Stimulated activated CD4-positive, alpha-beta T cell treated with anti-CD3 and anti-CD28 coated beads, Interleukin-1b, Interleukin-23, amount 100 ng/mL, for 1 hour (primary cell): Measurements from ENCODE around the gene TSPAN33.

Source experiments
- DNase-seq, 2 donors: peaks; one replicate each; pipeline ENCODE4 v3.0.0-alpha.2; 2020; ENCODE audit warnings: low read depth in 2 of 2

TSPAN33 gene

GRCh38 chr7:129134356-129134987, 10.0 kb upstream of the TSPAN33 start:
- no peak for DNase-seq

DNA sequence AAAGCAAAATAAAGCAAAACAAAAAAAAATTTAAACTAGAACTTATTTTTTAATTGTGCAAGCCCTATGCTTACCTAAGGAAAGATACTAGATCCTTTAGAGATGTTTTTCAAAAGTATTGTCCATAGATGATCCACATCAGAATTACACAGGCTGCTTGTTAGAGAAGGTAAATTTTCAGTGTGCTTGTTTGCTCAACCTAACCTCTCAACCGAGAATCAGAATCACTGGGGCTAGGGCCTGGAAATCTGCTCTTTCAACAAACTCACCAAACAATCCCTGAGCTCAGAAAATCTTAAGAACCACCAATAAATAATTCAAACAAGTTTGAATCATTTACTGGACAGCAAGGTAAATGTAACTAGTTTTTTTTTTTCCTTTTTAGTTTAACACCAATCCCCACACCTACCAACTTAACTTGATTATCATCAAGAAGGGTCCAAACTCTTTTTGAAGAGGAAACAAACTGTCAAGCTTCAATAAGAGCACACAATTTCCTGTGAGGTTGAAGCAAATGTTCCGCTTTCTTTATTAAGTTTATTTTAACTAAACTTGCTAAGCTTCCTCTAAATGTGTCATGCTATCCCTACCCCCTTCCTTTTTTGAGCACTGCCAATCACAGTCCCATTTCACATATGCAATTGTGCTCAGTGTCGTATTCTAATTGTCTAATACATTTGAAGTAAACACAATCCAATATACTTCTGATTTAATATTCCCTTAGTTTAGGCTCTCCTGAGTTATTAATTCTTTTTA, 7.4 kb upstream of the TSPAN33 start:
- no peak for DNase-seq

GRCh38 chr7:129143724-129144094, 798 bp upstream of the TSPAN33 start:
- DNase-seq: no peak

DNA sequence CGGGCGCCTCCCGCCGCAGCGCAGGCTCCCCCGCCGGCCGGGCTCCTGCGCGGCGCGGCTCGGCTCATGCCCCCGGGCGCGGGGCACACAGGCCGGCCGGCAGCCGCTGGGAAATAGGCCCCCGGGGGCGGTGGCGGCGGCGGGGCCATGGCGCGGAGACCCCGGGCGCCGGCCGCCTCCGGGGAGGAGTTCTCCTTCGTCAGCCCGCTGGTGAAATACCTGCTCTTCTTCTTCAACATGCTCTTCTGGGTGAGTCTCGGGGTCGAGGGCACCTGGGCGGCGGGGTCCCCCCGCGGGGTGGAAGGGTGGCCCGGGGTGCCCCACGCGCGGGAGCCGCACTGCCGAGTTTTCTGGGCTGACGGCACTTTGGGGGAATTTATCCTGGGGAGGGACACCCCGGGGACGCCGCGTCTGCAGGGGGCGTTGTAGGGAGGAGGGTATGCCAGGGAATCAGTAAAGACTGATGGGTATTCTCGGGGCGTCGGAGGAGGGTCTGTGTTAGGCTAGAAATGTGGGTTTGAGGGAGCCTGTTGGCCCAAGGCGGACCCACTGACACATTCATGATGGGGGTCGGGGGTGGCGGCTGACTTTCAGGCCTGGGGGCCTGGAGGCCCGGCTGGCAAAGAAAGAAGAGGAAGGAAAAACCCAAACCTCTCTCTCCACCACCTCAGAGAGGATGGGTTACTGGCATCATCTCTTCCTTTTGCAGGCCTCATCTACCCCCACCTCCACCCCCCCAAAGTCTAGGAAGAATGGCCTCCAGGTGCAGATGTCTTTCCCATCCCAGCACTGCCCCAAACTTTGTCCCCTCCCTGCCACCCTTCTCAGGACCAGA, 544 bp downstream of the TSPAN33 start:
- DNase-seq: no peak

DNA sequence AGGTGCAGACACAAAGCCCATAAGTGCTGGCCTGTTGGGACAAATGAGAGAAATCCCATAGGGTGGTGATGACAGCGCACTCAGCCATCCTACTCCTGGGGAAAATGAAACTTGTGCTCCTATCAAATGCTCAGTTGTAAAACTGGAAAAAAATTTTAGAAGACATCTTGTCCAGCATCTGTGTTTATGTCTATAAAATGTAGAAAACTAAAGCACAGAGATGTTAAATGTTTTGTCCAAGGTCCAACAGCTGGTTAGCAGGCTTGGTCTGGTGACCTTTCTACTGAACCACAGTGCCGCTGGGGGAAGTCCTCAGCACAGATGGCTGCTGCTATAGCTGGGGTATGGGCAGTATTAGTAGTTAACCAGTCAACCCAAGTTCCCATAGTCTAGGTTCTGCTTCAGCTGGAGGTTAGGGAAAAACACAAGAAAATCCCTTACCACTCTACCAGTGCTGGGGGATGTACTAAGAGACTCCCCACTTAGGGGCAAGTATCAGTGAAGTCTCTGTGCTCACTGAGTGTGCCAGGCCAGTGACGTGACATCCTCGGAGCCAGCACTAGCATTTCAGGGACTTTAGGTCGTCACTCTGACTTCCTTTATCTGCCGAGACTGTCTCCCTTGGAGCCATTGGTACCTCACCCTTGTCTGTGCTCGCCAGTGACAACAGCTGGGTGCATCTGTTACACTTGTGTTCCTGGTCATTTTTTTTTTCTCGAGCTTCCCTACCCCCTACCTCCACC, 1.9 kb downstream of the TSPAN33 start:
- DNase-seq: no peak

DNA sequence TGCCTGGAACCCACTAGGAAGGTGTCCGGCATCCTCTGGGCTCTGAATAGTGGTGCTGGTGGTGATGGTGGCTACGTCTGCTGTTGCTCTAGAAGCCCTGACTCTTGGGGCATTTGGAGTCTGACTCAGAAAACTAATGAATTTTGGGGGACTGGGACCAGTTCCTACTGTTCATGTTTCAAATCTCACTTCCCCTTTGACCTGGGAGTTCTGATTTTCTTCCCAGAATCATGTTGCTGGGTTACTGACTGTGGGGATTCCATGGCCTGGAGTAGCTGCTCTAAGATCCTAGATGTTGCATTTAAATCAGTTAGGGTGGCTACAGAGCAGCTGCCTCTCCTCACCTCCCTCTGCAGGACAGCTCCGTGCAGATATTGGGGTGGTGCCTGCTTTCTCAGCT, 3.2 kb downstream of the TSPAN33 start:
- no peak for DNase-seq

DNA sequence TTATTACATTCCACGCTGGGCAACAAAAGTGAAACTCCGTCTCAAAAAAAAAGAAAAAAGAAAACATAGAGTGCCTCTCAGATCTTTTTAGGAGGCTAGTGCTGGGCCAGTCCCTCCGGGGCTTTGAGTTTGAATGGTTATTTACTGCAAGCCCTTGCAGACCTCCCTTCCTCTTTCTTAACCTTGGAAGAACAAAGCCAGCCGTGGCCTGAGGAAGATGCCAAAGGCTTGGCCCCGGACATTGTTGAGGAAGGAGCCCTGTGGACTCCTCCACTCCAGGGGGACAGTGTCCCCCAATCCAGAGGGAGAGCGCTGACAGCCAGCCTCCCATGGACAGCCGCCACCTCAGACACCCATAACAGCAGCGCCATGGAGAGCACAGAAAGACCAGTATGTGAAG, 5.0 kb downstream of the TSPAN33 start:
- DNase-seq: no peak

- no peak for DNase-seq
Observed at GRCh38 chr7:129150199-129150996, 5.9 kb downstream of the TSPAN33 start.

DNA sequence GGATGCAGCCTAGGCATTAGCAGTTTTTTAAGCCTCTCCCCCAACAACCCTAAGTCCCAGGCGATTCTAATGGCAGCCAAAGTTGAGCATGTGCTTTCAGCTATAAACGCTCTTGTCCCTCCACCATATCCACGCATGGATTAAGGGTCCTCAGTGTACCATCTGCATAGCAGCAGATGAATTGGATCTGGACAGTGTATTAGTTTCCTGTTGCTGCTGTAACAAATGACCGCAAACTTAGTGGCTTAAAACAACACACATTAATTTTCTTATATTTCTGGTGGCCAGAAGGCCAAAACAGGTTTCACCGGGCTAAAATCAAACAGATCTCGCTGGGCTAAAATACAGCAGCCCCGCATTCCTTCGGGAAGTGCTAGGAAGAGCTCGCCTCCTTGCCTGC, 13.1 kb downstream of the TSPAN33 start:
- DNase-seq: no peak

DNA sequence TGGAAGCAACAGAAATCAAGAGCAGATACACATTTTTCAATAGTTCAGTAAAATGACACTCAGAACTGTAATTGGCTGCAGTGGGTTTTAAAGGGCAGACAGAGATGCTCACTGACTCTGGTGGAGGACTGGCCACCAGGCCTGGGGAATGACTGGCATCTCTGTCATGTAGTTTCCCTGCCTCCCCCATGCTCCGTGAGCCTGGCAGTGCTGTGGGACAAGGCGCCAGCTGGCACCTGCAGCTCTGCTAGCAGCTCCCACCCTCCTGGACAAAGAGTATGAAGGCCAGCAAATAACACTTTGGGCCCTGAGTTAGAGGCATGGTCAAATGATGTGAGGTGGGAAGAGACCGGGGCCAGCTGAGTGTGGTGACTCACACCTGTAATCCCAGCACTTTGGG, 15.0 kb downstream of the TSPAN33 start:
- DNase-seq: no peak

DNA sequence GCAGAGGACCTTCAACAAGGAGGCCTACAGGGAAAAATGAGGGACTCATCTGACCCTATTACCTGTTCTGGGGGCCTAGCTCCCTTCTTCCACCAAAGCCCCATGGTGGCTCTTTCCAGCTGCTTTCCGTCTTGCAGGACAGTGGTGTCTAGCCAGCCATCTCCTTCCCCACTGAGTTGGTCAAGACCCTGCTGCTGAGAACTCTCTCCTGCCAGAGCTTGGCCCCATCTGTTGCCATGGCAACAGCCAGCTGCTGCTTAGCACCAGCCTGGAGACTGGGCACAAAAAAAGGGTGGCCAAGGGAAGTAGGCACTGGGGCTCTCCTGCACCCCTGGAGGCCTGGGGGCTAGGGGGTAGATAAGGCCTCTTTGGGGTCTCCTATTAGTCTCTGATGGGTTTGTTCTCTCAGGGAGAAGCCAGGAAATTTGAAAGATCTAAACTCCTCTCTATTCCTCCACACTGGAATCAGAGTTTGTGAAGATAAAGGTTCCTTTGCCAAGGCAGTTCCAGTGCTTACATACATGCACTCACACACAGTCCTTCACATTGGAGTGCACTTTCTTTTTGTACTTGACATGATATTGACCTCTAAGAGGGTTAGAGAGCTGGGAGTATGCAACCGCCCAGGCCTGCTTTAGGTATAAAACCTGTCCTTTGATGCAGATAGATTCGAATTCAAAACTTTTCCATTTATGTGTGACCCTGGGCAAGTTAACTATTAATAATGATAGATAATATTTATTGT, 15.8 kb downstream of the TSPAN33 start:
- no peak for DNase-seq

- DNase-seq: no peak
Observed at GRCh38 chr7:129161524-129162225, 17.2 kb downstream of the TSPAN33 start.

DNA sequence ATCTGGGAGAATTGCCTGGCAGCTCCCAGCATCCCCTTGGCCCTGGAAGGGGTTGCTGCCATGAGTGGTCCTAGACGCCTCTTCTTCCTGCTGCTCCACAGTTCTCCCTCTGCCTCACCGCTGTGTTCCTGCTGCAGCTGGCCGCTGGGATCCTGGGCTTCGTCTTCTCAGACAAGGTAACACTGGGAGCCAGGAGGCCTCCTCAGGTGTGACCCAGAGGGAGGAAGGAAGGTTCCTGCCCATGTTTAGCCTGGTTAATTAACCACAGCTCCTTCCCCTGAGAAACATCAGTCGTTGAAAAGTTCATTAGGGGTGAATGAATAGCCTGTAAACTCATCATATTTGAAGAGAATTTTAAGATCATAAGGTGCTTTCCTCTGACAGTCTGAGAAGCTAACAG, 18.2 kb downstream of the TSPAN33 start:
- DNase-seq: no peak

DNA sequence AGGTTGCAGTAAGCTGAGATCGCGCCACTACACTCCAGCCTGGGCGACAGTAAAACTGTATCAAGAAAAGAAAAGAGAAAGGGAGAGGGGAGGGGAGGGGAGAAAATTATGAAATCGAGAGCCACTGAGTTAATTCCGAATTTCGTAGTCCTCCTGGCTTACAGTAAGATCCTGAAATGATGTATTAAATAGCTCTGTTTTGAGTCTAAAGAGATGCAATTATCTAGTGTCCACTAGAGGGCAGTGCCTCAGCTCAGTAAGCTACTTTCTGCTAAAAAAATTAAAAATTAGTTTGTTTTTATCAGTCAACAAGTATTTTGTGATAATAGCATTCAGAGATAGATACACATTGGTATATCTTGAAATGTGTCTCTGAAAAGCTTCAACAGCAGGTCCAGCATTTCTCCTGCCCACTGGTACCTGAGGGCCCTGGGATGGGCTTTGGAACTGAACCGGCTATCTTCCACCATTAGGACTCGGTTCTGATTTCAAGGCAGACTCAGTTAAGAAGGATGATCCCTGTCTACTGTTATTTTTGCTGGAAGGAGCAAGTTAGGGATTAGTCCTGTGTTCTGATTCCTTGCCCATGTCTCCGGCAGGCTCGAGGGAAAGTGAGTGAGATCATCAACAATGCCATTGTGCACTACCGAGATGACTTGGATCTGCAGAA, 19.5 kb downstream of the TSPAN33 start:
- no peak for DNase-seq

- no peak for DNase-seq
Observed at GRCh38 chr7:129166745-129167144, 22.2 kb downstream of the TSPAN33 start.

GRCh38 chr7:129167817-129168216, 23.3 kb downstream of the TSPAN33 start:
- no peak for DNase-seq

DNA sequence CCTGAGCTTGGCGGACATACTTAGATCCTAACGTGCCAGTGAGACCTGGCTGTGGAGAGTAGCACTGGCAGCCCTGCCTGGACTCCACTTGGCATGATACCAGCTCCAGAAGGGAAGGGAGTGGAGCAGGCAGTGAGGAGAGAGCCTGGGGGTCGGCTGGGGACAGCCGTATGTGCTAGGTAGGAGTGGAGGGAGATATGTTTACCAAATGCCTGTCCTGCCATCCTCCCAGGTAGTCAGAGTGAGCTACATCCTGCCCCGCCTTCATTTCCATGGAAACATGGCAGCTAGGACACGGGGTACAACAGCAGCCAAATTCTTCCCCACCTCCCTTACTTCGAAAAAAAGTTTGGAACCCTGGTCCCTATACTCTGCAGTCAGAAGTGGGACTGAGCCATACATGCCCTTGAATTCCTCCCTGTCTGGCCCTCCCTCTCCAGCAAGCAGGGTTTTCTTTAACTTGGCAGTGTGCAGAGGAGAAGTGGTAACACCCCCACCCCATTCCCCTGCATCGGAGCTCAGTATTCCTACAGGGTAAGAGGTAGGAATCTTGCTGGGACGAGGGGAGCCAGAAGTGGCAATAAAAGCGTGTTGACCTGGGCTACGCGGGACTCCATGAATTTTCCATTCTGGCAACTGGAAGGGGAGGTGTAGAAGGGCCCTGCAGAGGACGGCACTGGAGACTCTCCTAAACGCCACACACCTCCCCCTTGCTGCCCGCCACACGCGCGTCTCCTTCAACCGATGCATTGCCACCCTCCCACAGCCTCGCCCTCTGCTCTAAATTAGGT, 23.9 kb downstream of the TSPAN33 start:
- DNase-seq: no peak

DNA sequence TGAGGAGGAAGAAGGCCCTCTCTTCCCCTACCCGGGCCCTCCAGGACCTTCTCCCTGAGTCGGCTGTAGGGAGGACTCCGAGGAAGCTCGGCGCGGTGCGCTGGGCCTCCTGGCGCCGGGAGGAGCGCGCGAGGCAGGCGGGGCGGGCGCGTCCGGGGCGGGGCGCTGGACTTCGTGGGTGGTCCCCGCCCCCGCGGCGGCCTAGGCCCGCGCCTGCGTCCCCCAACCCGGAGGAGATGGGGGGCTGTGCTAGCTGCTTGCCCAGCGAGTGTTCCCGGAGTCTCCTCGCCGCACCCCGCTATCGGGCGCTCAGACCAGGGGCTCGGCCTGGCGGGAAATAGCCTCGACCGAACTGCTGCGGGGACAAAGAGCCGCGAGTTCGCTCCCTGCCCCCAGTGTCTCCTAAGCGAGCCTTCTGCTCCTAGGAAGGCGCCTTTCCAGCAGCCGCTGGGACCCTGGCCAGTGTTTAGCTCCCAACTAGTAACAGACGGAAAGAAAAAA, 24.7 kb downstream of the TSPAN33 start:
- DNase-seq: no peak
